PC-9 (cell line): ENCODE results near the gene ARL6IP1. TPM values are rescaled to one million over a fixed set of nuclear protein-coding genes. Genes with fewer than 3 reads are reported as not detected.
"Not testable (repeated sequence)": the region's sequence is repeated elsewhere in the genome, so short reads cannot be mapped to it uniquely, and the experiment has no call there.

Source experiments
- BruUV-seq: library from RNA; stranded (reverse); fragments of 400-500 nt; replicated peaks from 2 replicates; lab custom pipeline; 2021; lab: Mats Ljungman, UMichigan
- CTCF ChIA-PET: fragments of 300-600 bp; sonication (Branson Sonifier 250); formaldehyde crosslinking; loops from one replicate; lab custom pipeline; 2022; ENCODE audit warnings: antibody characterized with exemption; lab: Charles Lee
- POLR2A ChIA-PET: fragments of 300-600 bp; sonication (Branson Sonifier 250); formaldehyde crosslinking; loops from one replicate; lab custom pipeline; 2022; ENCODE audit warnings: antibody characterized with exemption; ENCODE audit not compliant: unreplicated experiment; lab: Charles Lee
- DNase-seq, 2 experiments: peaks; one replicate each; pipeline versions ENCODE4 v3.0.0 to v3.0.0-alpha.2; 2015 to 2022; ENCODE audit warnings: mixed read lengths in 1 of 2
- H2AFZ ChIP-seq: fragments of 200-600 bp; sonication (generic); 2 replicates; pipeline ENCODE4 v1.8.1; 2017; ENCODE audit warnings: antibody characterized with exemption
- H3F3A ChIP-seq: fragments of 200-600 bp; sonication (generic); 2 replicates; pipeline ENCODE4 v1.8.1; 2017; ENCODE audit warnings: antibody characterized with exemption, mild to moderate bottlenecking, low read depth; ENCODE audit not compliant: insufficient read depth
- H3K27ac ChIP-seq: fragments of 200-600 bp; sonication (generic); 2 replicates; pipeline ENCODE4 v1.6.1; 2016; ENCODE audit warnings: mixed run types
- H3K27me3 ChIP-seq: fragments of 200-600 bp; sonication (generic); 2 replicates; pipeline ENCODE4 v1.6.1; 2016; ENCODE audit warnings: low read depth, mixed run types; ENCODE audit not compliant: insufficient read depth
- H3K36me3 ChIP-seq: fragments of 200-600 bp; sonication (generic); 2 replicates; pipeline ENCODE4 v1.6.1; 2016; ENCODE audit warnings: low read depth, mixed run types
- H3K4me1 ChIP-seq: fragments of 200-600 bp; sonication (generic); replicated peaks from 2 replicates; pipeline ENCODE4 v1.6.1; 2016; ENCODE audit warnings: mixed run types; ENCODE audit not compliant: insufficient read depth
- H3K4me2 ChIP-seq: fragments of 200-600 bp; sonication (generic); 2 replicates; pipeline ENCODE4 v1.6.1; 2017; ENCODE audit warnings: mixed run types
- H3K4me3 ChIP-seq: fragments of 200-600 bp; sonication (generic); 2 replicates; pipeline ENCODE4 v1.6.1; 2016; ENCODE audit warnings: mixed run types
- H3K79me2 ChIP-seq: fragments of 200-600 bp; sonication (generic); 2 replicates; pipeline ENCODE4 v1.6.1; 2017; ENCODE audit warnings: low read depth, mixed run types
- H3K9me2 ChIP-seq: fragments of 200-600 bp; sonication (generic); 2 replicates; pipeline ENCODE4 v1.8.1; 2017; ENCODE audit warnings: mild to moderate bottlenecking; ENCODE audit not compliant: insufficient read depth
- H3K9me3 ChIP-seq: fragments of 200-600 bp; sonication (generic); 2 replicates; pipeline ENCODE4 v1.8.1; 2016; ENCODE audit warnings: low read depth; ENCODE audit not compliant: insufficient read depth
- H4K20me1 ChIP-seq: fragments of 200-600 bp; sonication (generic); 2 replicates; pipeline ENCODE4 v1.8.1; 2017; ENCODE audit not compliant: insufficient read depth
- CTCF ChIP-seq: fragments of 200-600 bp; sonication (generic); conservative IDR thresholded peaks from 2 replicates; pipeline ENCODE4 v1.6.1; 2017; ENCODE audit warnings: mixed run types, antibody characterized with exemption, mild to moderate bottlenecking, moderate library complexity
- EZH2 ChIP-seq: fragments of 200-600 bp; sonication (generic); IDR thresholded peaks from 2 replicates; pipeline ENCODE4 v1.8.0; 2017; ENCODE audit warnings: antibody characterized with exemption, low read depth
- intact Hi-C: fragments of 100-400 bp; cut with micrococcal nuclease; formaldehyde crosslinking; loops from one replicate; pipeline ENCODE4 v1.10.0; 2022; ENCODE audit not compliant: unreplicated experiment
- total RNA-seq: library from RNA; stranded (reverse); gene quantifications from 2 replicates; pipeline ENCODE4 v1.2.3, GENCODE V29; 2021

Gene ARL6IP1
- total RNA-seq, 1 experiment from 2014 or later: 294 TPM

- Histone ChIP-seq H3K9me3 (no peaks in the 10 kb centered on the region), H3K27me3 (no peaks in the 10 kb centered on the region), H3K4me2 (no peak overlapping the region), H3K9me2 (no peaks in the 10 kb centered on the region), H3K27ac (no peak overlapping the region), H3K36me3 (peaks cover 43% of the 10 kb centered on the region), H3F3A (peaks cover 53% of the 10 kb centered on the region), H2AFZ (no peak overlapping the region), H3K4me3 (no peak overlapping the region), H4K20me1 (peaks cover 57% of the 10 kb centered on the region), H3K79me2 (peaks cover 55% of the 10 kb centered on the region), H3K4me1 (peaks cover 22% of the 10 kb centered on the region)
- POLR2A ChIA-PET: interaction anchor here (0.6 kb wide), 1 partner anchor 953 kb away, joined by 6 read pairs; no protein-coding TSS in a partner anchor
- CTCF ChIA-PET: no interaction called here
- intact Hi-C loops: no loop called here
- TF ChIP-seq CTCF (no peak), EZH2 (no peak)
- BruUV-seq: no TSS peak
- DNase-seq: no peak
These were observed 18.5 kb downstream of the ARL6IP1 start for GRCh38 chr16:18782697-18783429.

- H3K9me3 ChIP-seq, H3K4me2 ChIP-seq, POLR2A ChIA-PET, H3K4me3 ChIP-seq, H3K9me2 ChIP-seq, BruUV-seq, DNase-seq, H3K4me1 ChIP-seq, CTCF ChIA-PET, intact Hi-C loops, H2AFZ ChIP-seq, H3K27ac ChIP-seq, H3K27me3 ChIP-seq: not testable (repeated sequence)
- peaks cover 40% of the 10 kb centered on the region for H4K20me1 ChIP-seq
- H3F3A ChIP-seq: peaks cover 41% of the 10 kb centered on the region
- H3K36me3 ChIP-seq: peaks cover 32% of the 10 kb centered on the region
- H3K79me2 ChIP-seq: peaks cover 39% of the 10 kb centered on the region
These were observed 20.1 kb downstream of the ARL6IP1 start for GRCh38 chr16:18781232-18781631.

GRCh38 chr16:18780460-18781026 lies 20.8 kb downstream of the ARL6IP1 start:
- H3K27me3 ChIP-seq, H3K4me1 ChIP-seq, DNase-seq, BruUV-seq, H3K4me3 ChIP-seq, H3K9me2 ChIP-seq, H2AFZ ChIP-seq, H3K9me3 ChIP-seq, CTCF ChIA-PET, H3K4me2 ChIP-seq, POLR2A ChIA-PET, H3K27ac ChIP-seq, intact Hi-C loops: not testable (repeated sequence)
- peaks cover 33% of the 10 kb centered on the region for H4K20me1 ChIP-seq
- peaks cover 34% of the 10 kb centered on the region for H3F3A ChIP-seq
- H3K79me2 ChIP-seq: peaks cover 32% of the 10 kb centered on the region
- H3K36me3 ChIP-seq: peaks cover 25% of the 10 kb centered on the region

GRCh38 chr16:18777664-18778063 lies 23.7 kb downstream of the ARL6IP1 start:
- H3K79me2 ChIP-seq, intact Hi-C loops, H4K20me1 ChIP-seq, H3K9me2 ChIP-seq, POLR2A ChIA-PET, DNase-seq, H3K9me3 ChIP-seq, H3K27ac ChIP-seq, CTCF ChIA-PET, H3K27me3 ChIP-seq, BruUV-seq, H2AFZ ChIP-seq, H3K36me3 ChIP-seq, H3K4me2 ChIP-seq, H3K4me1 ChIP-seq, H3K4me3 ChIP-seq, H3F3A ChIP-seq: not testable (repeated sequence)

- intact Hi-C loops, H3K79me2 ChIP-seq, H4K20me1 ChIP-seq, H3K4me1 ChIP-seq, H3K27me3 ChIP-seq, DNase-seq, CTCF ChIA-PET, H3K4me3 ChIP-seq, H3K36me3 ChIP-seq, H3F3A ChIP-seq, BruUV-seq, H3K27ac ChIP-seq, POLR2A ChIA-PET, H2AFZ ChIP-seq, H3K9me3 ChIP-seq, H3K9me2 ChIP-seq, H3K4me2 ChIP-seq: not testable (repeated sequence)
These were observed 25.0 kb downstream of the ARL6IP1 start for GRCh38 chr16:18776334-18776733.

GRCh38 chr16:18774651-18775050 lies 26.7 kb downstream of the ARL6IP1 start:
- H2AFZ ChIP-seq, intact Hi-C loops, H3K36me3 ChIP-seq, H4K20me1 ChIP-seq, POLR2A ChIA-PET, DNase-seq, BruUV-seq, H3K27me3 ChIP-seq, CTCF ChIA-PET, H3K4me3 ChIP-seq, H3K9me3 ChIP-seq, H3K4me2 ChIP-seq, H3K79me2 ChIP-seq, H3K27ac ChIP-seq, H3F3A ChIP-seq, H3K9me2 ChIP-seq, H3K4me1 ChIP-seq: not testable (repeated sequence)
